GM04503 (cell line): Measurements from ENCODE around the gene WDR26.
A peak's percentile ranks its signal among the peaks of the same experiment; 100 is the strongest.
"Not testable (repeated sequence)": the region's sequence is repeated elsewhere in the genome, so short reads cannot be mapped to it uniquely, and the experiment has no call there.

Source experiments
- DNase-seq: peaks from one replicate; pipeline ENCODE4 v3.0.0-alpha.2; 2012; ENCODE audit warnings: low read depth

The WDR26 gene

DNA sequence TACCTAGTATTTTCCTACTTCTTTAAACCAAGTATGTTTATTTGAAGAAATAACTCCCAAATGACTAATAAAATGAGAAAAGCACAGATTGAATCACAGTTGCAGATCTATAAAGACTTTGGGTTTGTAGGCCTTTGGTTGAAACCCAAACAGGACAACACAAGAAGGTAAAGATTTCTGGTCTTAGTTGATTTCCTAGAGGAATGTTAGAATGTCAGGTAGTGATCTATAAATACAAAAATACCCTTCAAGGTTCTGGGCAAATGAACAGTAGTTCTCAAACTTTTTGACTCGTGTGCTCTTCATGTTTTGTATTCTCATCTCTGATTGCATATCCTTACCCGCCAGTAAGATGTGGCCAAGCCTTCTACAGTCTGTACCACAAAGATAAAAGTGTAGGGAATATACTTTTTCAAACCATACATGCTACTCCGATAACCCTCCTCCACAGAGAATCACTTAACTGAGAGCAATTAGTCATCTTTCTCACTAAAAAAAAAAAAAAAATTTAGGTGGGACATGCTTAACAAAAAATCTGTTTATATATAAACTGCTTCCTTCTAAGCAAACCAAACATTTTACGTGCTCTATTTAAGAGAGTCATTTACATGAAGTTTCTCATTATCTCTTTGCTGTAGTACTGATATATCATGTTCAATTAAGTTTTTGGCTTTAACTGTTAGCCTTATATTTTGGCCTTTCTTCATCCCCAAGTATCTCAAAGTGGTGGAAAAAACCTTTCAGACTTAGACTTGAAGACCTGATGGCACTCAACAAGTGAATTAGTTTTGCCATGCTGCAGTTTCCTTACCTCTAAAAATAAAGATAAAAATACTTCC, 42.0 kb downstream of the WDR26 start:
- DNase-seq: no peak

DNA sequence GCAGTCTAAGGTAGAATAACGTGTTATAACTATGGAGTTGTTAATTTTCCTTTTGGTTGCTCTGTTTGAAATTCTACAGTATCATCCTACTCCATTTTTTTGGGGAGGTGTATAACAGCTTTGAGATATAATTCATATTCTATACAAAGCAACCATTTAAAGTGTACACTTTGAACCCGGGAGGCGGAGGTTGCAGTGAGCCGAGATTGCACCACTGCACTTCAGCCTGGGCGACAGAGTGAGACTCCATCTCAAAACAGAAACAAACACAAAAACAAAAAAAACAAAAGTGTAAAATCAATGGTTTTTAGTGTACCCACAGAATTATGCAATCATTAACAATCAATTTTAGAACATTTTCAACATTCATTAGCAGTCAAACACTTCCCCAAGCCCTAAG, 44.1 kb downstream of the WDR26 start:
- no peak for DNase-seq

DNA sequence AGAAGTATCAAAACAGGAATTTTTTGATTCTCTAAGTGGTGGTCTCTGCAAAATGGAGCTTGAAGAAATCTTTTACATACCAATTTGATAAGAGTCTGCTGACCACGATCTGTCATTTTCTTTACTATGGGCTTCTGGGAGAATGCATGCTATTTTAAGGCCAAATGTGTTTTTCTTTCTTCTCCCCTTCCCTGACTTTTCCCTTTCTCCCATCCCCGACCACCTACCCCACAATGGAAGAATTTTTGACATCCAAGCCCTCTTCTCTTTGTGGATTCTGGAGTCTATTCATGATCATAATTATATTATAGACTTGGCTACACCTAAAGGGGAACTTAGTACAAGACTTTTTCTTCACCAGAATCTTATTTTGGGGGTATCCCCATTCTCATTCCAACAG, 46.7 kb downstream of the WDR26 start:
- no peak for DNase-seq

DNA sequence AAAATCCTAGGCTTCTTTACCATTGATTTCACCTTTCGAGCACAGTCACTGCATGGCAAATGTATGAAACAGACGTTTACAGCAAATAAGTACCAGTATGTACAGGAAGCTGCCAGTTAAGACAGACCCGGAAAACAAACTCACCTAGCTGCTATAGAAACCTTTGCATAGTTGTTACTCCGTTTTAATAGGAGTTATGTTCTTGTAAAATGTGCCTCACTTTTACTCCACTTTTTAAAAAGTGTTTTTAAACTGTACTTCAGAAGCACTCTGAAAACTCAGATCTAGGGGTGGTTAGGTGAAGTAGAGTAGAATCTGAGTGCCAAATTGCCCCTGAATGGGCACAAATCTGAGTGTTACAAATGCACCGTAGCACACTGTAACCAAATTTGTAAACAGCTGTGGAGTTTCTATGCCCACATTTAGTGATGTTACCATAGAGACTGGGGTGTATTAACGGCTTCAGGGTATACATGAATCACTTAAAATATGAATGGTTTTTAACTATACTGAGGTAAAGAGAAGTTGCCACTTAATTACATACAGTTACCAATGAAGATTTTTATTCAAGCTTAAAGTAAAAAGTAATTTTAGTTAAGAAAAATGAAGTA, 47.2 kb downstream of the WDR26 start:
- no peak for DNase-seq

DNA sequence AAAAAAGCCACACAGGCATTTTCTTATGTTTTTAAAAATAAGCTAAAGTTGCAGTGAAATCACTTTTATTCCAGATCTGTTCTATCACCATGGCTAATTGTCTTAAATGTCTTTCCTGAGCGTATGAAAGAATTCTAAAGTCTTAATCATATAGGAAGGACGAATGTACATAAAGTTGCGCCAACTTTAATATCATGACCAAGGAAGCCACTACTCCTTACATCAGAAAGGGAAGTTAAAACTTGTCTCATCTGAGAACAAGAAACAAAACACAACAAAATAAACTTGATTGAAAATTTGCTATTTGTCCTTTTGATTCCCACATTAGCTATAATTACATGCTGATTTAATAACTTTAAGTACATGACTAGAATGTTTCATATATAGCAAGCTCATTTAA, 51.4 kb downstream of the WDR26 start:
- DNase-seq: no peak

DNA sequence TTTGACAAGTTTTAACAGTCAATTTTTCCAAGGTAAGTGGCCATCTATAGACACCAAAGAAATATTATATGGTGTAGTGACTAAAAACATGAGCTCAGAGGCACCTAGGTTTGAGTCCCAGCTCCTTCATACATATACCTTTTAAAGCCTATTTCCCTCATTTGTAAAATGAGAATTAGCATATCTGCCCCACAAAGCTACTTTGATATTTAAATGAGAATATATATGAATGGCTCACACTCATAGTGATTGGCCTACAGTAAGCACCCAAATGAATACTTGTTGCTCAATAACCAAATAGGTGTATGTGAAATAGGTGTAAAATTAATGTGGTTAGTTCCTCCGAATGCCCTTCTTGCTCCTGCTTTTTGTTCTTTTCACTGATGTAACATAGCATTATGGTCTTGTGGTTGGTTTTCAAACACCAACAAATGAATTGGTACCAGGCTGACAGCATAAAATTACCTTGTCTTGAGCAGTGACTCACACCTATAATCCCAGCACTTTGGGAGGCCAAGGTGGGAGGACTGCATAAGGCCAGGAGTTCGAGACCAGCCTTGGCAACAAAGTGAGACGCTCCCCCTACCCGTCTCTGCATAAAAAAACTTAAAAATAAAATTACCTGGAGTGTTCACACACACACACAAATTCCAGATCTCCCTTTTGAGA, 52.6 kb downstream of the WDR26 start:
- no peak for DNase-seq

DNA sequence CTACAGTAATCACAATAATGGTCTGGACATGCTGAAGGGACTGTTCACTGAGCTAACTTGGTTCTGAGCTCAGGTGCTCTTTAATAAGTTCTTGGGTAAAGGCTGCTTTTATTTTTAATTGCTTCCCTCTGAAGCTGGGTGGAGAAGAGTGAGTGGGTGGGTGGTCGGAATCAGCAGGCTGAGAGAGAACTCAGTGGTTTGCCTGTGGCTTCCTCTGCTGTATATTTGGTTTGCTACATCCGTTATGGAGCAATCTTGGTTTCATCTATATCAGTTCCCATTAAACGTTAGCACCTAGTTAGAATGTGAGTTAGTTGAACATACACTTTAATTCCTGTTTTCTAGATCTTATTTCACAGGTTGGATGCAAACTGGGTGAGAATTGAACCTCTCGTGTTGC, 54.6 kb downstream of the WDR26 start:
- no peak for DNase-seq

DNA sequence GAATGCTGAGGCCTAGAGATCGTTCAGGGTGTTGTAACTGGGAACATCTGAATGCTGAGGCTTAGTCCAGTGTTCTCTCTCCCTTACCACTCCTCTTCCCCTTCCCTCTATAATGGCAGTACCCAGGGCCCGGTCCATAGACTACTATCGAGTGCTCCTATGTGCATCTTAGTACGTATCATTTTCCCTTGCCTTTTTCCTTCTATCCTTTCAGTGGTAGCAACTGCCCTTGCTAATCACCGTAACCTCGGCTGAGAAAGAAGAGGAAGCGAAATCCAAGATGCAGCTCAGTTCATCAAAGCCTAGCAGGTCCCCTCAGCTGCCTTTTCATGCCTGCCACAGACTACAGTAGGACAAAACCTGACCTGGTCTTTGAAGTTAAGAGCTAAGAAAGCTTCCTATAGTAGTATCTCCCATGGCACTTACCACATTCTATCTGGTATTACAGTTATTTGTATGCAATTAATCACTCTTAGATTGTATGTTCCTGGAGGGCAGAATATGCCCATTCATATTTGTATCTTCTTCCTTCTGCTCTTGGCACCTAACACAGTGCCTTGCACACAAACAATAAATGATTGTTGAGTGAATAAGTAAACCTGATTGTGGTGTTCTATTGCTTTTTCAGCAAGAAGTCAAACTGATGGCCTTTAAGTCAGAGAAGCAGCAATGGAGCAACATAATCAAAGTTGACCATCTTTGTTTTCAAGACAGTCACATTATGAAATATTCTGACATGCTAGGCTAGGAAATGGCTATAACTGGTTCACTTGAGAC, 55.6 kb downstream of the WDR26 start:
- DNase-seq: no peak

DNA sequence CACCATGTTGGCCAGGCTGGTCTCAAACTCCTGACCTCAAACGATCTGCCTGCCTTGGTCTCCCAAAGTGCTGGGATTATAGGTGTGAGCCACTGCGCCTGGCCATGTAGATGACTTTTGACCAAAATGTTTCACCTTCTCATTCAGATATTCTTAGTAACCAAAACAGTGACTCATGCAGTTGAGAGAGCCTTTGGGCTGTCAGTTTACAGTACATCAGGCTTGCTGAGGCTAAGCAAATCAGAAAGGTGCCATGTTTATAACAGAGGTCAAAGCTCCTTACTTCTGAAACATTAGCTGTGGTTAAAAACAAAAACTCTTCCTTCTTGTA, 57.0 kb downstream of the WDR26 start:
- peak; percentile 10 for DNase-seq

DNA sequence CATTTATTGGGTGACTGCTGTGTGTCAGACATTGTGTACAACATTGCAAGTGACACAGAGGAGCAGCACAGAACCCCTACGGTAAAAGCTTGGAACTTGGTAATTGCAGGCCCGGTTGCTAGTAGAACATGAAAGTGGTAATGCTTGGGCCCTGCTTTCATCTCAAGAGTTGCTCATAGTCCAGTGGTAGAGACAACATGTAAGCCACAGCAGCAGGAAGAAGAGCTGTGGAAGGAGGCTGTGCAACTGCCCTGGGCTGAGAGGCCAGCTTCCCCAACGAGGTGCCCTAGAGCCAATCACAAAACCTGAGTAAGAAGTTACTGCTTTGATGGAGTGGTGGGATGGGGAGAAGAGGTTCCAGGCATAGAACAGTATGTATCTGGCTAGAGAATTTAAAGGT, 59.5 kb downstream of the WDR26 start:
- DNase-seq: no peak

DNA sequence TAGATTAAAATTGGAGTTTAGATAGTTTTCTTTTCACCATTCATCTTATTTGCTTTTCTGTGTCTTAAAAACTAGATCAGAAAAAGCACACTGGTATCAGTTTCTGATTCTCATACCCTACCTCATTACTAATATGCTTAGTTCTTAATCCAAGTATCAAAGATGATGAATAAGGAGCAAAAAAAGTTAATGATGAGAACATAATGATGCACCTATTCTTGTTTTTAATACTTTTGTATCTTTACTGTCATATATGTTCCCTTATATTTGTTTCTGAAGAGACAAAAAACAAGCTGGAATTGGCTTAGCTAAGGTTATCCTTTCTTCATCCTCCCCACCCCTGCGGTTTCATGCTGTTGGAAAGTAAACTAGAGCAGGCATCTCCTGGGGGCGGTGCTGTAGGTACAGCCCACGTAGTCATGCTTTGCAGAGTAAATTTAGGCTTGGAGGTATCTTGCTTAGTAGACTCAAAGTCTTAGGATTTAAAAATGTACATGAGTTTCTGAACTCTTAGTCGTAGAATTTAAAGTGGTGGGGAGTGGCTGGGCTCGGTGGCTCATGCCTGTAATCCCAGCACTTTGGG, 61.5 kb downstream of the WDR26 start:
- DNase-seq: no peak

DNA sequence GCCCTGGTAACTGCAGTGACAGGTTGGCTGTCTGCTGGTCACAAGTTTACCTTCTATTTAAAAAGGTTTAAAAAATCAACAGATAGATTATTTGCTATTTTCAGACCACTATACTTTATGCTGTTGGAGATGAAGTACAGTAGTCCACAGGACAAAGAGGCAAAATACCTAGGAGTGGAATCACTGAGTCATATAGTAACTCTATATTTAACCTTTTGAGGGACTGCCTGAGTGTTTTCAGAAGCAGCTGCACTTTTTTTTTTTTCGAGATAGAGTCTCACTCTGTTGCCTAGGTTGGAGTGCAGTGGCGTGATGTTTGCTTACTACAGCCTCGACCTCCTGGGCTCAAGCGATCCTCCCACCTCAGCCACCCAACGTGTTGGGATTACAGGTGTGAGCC, 66.2 kb downstream of the WDR26 start:
- no peak for DNase-seq

DNA sequence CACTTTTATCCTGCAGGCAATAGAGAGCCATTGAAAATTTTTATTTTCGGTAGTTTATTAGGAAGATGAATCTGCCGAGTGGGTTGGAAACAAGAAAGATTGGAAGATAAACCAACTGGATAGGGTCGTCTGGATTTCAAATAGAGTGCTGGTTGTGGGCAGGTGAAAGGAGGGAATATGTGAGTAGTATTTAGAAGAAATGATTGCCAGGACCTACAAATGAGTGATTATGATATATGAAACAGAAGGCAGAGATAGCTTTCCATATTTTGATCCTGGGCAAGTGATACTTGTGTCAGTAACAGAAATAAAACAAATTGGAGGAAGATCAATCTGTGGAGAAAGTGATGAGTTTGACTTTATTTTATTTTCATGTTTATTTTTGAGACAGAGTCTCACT, 75.4 kb downstream of the WDR26 start:
- no peak for DNase-seq

DNA sequence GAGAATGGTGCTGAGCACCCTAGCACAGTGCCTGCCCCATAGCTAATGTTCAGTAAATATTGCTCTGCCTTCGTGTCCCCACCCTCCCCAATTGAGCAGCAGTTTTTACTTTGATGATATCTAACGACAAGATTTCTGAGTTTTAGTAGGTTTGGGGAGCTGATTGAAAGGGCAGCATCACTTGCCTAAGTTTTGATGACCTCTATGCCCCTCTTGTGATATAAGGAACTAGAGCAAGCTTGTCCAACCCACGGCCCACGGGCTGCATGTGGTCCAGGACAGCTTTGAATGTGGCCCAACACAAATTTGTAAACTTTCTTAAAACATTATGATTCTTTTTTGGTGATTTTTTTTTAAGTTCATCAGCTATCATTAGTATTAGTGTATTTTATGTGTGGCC, 76.4 kb downstream of the WDR26 start:
- DNase-seq: no peak

DNA sequence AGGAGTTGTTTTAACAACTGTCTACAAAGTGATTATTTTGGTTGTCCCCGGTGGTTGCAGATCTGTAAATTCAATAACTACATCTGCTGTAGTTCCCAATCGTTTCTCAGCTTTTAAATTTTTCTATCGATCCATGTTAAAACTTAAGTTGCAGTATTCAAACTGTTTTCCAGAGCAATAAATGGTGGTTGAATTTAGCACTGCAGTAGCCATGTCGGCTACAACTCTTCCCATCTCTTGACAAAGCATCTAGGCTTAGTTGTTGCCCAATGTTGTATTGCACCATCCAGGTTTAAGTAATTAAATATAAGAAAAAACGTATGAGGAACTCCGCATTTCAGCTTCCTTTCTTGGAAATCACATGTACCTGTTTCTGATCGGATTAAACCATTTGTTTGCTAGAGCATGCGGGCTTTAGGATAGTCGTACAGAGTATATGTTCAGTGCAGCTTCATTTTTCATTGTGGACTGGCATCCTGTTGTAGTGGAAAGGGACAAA, 76.9 kb downstream of the WDR26 start:
- DNase-seq: no peak

DNA sequence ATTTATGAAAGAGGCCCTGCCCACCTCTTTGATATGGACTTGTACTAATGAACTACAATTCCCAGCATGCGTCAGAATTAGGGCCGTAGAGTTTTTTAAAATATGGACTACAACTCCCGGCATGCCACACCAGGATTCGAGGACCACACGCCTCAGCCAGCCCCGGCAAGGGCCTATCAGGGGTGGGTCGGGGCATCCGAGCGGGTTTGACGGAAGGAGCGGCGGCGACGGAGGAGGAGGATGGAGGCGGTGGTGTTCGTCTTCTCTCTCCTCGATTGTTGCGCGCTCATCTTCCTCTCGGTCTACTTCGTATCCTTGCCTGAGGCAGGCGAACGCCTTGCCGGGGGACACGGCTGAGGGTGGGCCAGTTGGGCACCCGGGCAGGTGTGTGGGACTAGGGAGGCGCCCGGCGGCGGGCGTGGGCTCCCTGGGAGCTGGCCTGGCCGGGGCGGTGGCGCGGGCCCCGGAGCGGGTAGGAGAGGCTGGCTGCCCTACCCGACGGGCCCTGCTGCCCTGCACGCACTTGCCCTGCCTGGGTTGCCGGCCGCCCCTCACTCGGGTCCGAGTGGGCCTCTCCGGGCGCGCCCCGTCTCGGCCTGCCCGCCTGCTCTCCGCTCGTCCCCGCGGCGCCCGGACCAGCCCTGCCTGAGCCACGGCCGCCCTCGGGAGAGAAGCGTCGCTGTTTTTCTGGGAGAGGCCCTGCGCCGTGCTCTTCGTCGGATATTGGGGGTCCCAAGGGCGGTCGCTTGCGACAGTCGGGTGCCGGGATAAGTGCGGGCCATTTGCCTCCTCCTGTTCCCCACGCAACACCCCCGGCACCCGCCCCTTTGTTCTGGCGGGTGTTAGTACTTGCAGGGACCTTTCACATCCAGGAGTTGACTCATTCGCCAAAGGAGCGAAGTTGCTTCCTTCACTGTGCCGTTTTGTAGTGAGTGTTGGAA, 77.6 kb downstream of the WDR26 start, which contains the start of gene CNIH4:
Gene CNIH4, plus strand, starts transcription at position 195 of the 941 bp plus-strand sequence. Its CDS starts 46 bp downstream, at position 241.
- peak; percentile 81 for DNase-seq

DNA sequence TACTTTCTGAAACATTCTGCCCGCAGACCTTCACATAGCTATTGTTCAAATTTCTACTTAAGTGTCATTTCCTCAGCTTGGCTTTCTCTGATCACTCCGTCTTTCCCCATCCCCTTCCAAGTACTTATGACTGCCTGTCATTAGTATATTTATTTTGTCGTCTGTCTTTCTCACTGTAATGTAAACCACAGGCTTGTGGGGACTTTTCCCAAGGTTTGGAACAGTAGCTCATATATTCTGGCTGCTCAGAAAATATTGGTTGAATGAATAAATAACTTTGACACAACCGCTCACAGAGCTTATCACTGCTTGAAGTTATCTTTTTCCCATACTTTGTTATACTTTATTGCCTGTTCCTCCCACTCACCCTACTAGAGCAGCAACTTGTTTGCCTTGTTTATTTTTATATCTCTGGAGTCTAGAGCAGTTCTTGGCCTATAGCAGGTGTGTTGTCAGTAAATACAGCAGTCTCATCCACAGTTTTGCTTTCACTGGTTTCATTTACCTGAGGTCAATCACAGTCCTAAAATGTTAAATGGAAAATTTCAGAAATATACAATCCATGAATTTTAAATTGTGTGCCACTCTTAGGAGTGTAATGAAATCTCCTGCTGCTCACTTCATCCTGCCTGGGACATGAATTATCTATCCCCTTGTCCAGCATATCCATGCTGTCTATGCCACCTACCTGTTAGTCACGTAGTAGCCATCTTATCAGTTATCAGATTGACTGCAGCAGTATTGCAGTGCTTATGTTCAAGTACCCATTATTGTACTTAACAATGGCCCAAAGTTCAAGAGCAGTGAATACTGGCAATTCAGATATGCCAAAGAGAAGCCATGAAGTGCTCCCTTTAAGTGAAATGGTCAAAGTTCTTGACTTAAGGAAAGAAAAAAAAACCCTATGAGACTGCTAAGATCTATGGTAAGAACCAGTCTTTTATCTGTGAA, 80.3 kb downstream of the WDR26 start:
- no peak for DNase-seq

DNA sequence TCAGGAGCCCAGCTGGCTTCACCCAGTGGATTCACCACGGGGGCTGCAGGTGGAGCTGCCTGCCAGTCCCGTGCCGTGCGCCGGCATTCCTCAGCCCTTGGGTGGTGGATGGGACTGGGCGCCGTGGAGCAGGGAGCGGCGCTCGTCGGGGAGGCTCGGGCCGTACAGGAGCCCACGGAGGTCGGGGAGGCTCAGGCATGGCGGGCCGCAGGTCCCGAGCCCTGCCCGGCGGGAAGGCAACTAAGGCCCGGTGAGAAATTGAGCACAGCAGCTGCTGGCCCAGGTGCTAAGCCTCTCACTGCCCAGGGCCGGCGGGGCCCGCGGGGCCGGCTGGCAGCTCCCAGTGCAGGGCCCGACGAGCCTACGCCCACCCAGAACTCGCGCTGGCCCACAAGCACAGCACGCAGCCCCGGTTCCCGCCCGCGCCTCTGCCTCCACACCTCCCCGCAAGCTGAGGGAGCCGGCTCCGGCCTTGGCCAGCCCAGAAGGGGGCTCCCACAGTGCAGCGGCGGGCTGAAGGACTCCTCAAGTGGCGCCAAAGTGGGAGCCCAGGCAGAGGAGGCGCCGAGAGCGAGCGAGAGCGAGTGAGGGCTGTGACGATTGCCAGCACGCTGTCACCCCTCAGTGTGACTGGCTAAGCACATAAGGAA, 82.0 kb downstream of the WDR26 start:
- DNase-seq: not testable (repeated sequence)

DNA sequence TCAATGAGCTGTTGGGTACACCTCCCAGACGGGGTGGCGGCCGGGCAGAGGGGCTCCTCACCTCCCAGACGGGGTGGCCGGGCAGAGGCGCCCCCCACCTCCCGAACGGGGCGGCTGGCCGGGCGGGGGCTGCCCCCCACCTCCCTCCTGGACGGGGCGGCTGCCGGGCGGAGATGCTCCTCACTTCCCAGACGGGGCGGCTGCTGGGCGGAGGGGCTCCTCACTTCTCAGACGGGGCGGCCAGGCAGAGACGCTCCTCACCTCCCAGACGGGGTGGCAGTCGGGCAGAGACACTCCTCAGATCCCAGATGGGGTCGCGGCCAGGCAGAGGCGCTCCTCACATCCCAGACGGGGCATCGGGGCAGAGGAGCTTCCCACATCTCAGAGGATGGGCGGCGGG, 84.9 kb downstream of the WDR26 start:
- DNase-seq: not testable (repeated sequence)
